Tibial nerve (tissue), 3 donors: Measurements from ENCODE around the gene VILL.

Experiments used
- CTCF ChIP-seq, 5 experiments: fragments of 200-600 bp in 3 of 5; fragments of 450-650 bp in 2 of 5; sonication (generic) in 3 of 5; IDR thresholded peaks; one replicate each; pipeline ENCODE4 v1.5.1; 2016 to 2019; ENCODE audit warnings: antibody characterized with exemption in 5 of 5, mild to moderate bottlenecking in 3 of 5, moderate library complexity in 2 of 5
- POLR2A ChIP-seq, 2 donors: fragments of 450-650 bp; IDR thresholded peaks; one replicate each; pipeline ENCODE4 v1.6.1; 2017; ENCODE audit warnings: antibody characterized with exemption in 2 of 2, mild to moderate bottlenecking in 2 of 2, moderate library complexity in 2 of 2

- TF ChIP-seq CTCF (IDR thresholded peaks at IDR 0.05) (no peak), POLR2A (IDR thresholded peaks at IDR 0.05) (no peak)
Measured at GRCh38 chr3:37945807-37946530, 44.6 kb upstream of the VILL start.
